ENCODE results near the gene FBLN5.

GRCh38 chr14:91886961-91887360 lies 60.5 kb downstream of the FBLN5 start:
- TF ChIP-seq POLR2A (IDR thresholded peaks at IDR 0.05), result no peak
- TF ChIP-seq CTCF (IDR thresholded peaks at IDR 0.05), result no peak
